ENCODE data around the gene AGMAT. TPM values are rescaled to one million over a fixed set of nuclear protein-coding genes. Genes with fewer than 3 reads are reported as not detected.

AGMAT gene
- total RNA-seq, 2 donors from 2014 or later = 0.96 to 1.9 TPM

DNA sequence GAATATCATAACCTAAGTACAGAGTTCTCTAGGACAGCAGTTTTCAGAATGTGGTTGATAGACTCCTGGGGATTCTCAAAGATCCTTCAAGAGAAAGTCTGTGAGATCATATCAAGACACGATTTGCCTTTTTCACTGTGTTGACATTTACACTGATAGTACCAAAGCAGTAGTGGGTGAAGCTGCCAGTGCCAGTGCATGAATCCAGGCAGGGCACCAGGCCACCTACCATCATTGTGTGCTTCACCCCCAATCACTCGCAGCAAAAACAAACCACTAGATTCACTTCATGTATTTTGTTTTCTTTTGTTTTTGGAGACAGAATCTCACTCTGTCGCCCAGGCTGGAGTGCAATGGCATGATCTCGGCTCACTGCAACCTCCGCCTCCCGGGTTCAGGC is 34.3 kb downstream of the AGMAT start:
- Histone ChIP-seq H3K36me3 (peaks cover 0 to 11% of the 10 kb centered on the region in 2 donors), H3K9me3 (no peaks in the 10 kb centered on the region), H3K27ac (no peak overlapping the region), H3K27me3 (replicated peaks; ENCODE audit: insufficient read depth) (no peaks in the 10 kb centered on the region), H3K4me1 (replicated peaks) (no peaks in the 10 kb centered on the region), H3K4me3 (no peak overlapping the region)
- TF ChIP-seq, protein P1, sequence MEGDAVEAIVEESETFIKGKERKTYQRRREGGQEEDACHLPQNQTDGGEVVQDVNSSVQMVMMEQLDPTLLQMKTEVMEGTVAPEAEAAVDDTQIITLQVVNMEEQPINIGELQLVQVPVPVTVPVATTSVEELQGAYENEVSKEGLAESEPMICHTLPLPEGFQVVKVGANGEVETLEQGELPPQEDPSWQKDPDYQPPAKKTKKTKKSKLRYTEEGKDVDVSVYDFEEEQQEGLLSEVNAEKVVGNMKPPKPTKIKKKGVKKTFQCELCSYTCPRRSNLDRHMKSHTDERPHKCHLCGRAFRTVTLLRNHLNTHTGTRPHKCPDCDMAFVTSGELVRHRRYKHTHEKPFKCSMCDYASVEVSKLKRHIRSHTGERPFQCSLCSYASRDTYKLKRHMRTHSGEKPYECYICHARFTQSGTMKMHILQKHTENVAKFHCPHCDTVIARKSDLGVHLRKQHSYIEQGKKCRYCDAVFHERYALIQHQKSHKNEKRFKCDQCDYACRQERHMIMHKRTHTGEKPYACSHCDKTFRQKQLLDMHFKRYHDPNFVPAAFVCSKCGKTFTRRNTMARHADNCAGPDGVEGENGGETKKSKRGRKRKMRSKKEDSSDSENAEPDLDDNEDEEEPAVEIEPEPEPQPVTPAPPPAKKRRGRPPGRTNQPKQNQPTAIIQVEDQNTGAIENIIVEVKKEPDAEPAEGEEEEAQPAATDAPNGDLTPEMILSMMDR (IDR thresholded peaks at IDR 0.05) = no peak
- TF ChIP-seq POLR2A (IDR thresholded peaks at IDR 0.05) = no peak
- TF ChIP-seq POLR2AphosphoS5 (IDR thresholded peaks at IDR 0.05) = no peak
- WGBS = 75% methylated on average over 6 of the region's 6 CpGs
- intact Hi-C loops (cut with DNase I) = no loop called here
- DNase-seq (ENCODE audit: low spot score) = no peak

- H3K9me3 ChIP-seq = no peaks in the 10 kb centered on the region
- peaks cover 4 to 16% of the 10 kb centered on the region in 2 donors for H3K36me3 ChIP-seq
- 83% methylated on average over 2 of the region's 2 CpGs for WGBS
- no peaks in the 10 kb centered on the region for H3K27me3 ChIP-seq (replicated peaks; ENCODE audit: insufficient read depth)
- H3K4me3 ChIP-seq = no peak overlapping the region
- no peak for TF ChIP-seq POLR2AphosphoS5 (IDR thresholded peaks at IDR 0.05)
- TF ChIP-seq, protein P1 (IDR thresholded peaks at IDR 0.05) = no peak
- TF ChIP-seq POLR2A (IDR thresholded peaks at IDR 0.05) = no peak
- H3K4me1 ChIP-seq (replicated peaks) = no peaks in the 10 kb centered on the region
- DNase-seq (ENCODE audit: low spot score) = no peak
- no peak overlapping the region for H3K27ac ChIP-seq
- intact Hi-C loops (cut with DNase I) = no loop called here
These were observed 38.2 kb downstream of the AGMAT start for GRCh38 chr1:15546641-15547040.

DNA sequence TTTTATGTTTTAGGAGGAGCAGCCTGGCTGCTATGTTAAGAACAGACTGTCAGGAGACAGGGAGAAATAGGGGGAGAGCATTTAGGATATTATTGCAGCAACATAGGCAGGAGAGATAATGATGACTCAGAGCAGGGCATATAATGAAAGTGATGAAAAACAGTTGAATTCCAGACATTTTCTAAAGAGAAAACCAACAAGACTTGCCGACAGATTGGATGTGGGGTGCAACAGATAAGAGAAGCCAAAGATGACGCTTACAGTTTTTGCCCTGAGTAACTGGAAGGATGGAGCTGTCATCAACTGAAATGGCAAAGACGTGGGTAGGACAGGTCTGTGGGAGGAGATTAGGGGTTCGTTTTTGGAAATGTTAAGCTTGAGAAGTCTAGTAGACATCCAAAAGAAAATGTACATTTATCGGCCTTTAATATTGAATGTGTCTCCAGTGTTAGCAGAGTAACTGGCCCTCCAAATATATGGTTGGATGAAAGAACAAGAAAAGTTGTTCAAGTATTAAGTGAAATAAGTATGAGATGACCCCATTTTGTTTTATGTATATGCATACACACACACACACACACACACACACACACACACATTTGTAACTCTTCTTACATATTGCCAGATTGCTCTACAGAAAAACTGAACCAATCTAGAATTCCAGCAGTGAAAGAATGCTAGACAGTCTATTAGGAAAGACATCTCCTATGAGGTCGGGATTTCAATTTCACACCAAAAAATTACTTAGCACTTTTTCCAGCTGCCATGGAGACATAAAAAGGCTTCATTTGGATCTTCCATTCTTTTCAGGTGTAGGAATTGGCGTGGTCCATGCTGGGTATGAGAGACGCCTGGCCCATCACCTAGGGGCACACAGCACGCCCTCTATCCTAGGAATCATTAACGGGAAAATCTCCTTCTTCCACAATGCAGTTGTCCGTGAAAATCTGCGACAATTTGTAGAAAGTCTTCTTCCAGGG is 41.0 kb downstream of the AGMAT start:
- Histone ChIP-seq H3K4me3 (no peak overlapping the region), H3K36me3 (peaks cover 4 to 16% of the 10 kb centered on the region in 2 donors), H3K27ac (no peak overlapping the region), H3K4me1 (replicated peaks) (no peaks in the 10 kb centered on the region), H3K27me3 (replicated peaks; ENCODE audit: insufficient read depth) (no peaks in the 10 kb centered on the region), H3K9me3 (no peaks in the 10 kb centered on the region)
- WGBS = 92% methylated on average over 12 of the region's 12 CpGs
- TF ChIP-seq POLR2A (IDR thresholded peaks at IDR 0.05) = no peak
- TF ChIP-seq, protein P1 (IDR thresholded peaks at IDR 0.05) = no peak
- TF ChIP-seq POLR2AphosphoS5 (IDR thresholded peaks at IDR 0.05) = no peak
- intact Hi-C loops (cut with DNase I) = no loop called here
- DNase-seq (ENCODE audit: low spot score) = no peak

GRCh38 chr1:15543251-15543588 is 41.6 kb downstream of the AGMAT start:
- Histone ChIP-seq H3K27me3 (replicated peaks; ENCODE audit: insufficient read depth) (no peaks in the 10 kb centered on the region), H3K4me1 (replicated peaks) (no peaks in the 10 kb centered on the region), H3K4me3 (no peak overlapping the region), H3K27ac (no peak overlapping the region), H3K9me3 (no peaks in the 10 kb centered on the region), H3K36me3 (peaks cover 4 to 13% of the 10 kb centered on the region in 2 donors)
- no peak for DNase-seq (ENCODE audit: low spot score)
- 96% methylated on average over 5 of the region's 5 CpGs for WGBS
- intact Hi-C loops (cut with DNase I) = no loop called here
- TF ChIP-seq POLR2AphosphoS5 (IDR thresholded peaks at IDR 0.05) (no peak), POLR2A (IDR thresholded peaks at IDR 0.05) (no peak)
- TF ChIP-seq, protein P1 (IDR thresholded peaks at IDR 0.05) = no peak

Measured in prostate gland (tissue), 2 donors.